ENCODE measurements around the gene SEC31B.
A peak's percentile ranks its signal among the peaks of the same experiment; 100 is the strongest.

Gene SEC31B

GRCh38 chr10:100505164-100505563 is 14.5 kb downstream of the SEC31B start:
- no peaks in the 10 kb centered on the region for H3K27me3 Mint-ChIP-seq (ENCODE audit: low read depth)
- no peak for TF ChIP-seq CTCF (IDR thresholded peaks at IDR 0.05; ENCODE audit: unreplicated experiment in 3 of 3)
- no peak overlapping the region for H3K4me3 Mint-ChIP-seq
- peaks cover 26% of the 10 kb centered on the region for H3K36me3 Mint-ChIP-seq (ENCODE audit: low read depth)
- H3K27ac Mint-ChIP-seq: peak overlapping the region in 1 of 3 experiments; percentile 69
- peaks cover 14% of the 10 kb centered on the region for H3K4me1 Mint-ChIP-seq
- H3K9me3 Mint-ChIP-seq: no peaks in the 10 kb centered on the region

GRCh38 chr10:100504096-100504495 is 15.6 kb downstream of the SEC31B start:
- Mint-ChIP-seq H3K27ac (peak overlapping the region; percentile 34 to 69 (median 46)), H3K36me3 (ENCODE audit: low read depth) (peaks cover 34% of the 10 kb centered on the region), H3K27me3 (ENCODE audit: low read depth) (no peaks in the 10 kb centered on the region), H3K4me3 (no peak overlapping the region), H3K9me3 (no peaks in the 10 kb centered on the region), H3K4me1 (peaks cover 14% of the 10 kb centered on the region)
- TF ChIP-seq CTCF (IDR thresholded peaks at IDR 0.05; ENCODE audit: unreplicated experiment in 3 of 3): no peak

- Mint-ChIP-seq H3K27me3 (ENCODE audit: low read depth) (no peaks in the 10 kb centered on the region), H3K4me3 (no peak overlapping the region), H3K9me3 (no peaks in the 10 kb centered on the region), H3K36me3 (ENCODE audit: low read depth) (peaks cover 36% of the 10 kb centered on the region), H3K27ac (peak overlapping the region in 2 of 3 experiments; percentile 53 to 65), H3K4me1 (peaks cover 14% of the 10 kb centered on the region)
- TF ChIP-seq CTCF (IDR thresholded peaks at IDR 0.05; ENCODE audit: unreplicated experiment in 3 of 3): no peak
These were observed 16.7 kb downstream of the SEC31B start for GRCh38 chr10:100502926-100503494.

- H3K27me3 Mint-ChIP-seq (ENCODE audit: low read depth): no peaks in the 10 kb centered on the region
- H3K4me3 Mint-ChIP-seq: no peak overlapping the region
- H3K9me3 Mint-ChIP-seq: no peaks in the 10 kb centered on the region
- H3K27ac Mint-ChIP-seq: no peak overlapping the region
- TF ChIP-seq CTCF (IDR thresholded peaks at IDR 0.05; ENCODE audit: unreplicated experiment in 3 of 3): no peak
- H3K36me3 Mint-ChIP-seq (ENCODE audit: low read depth): peaks cover 41% of the 10 kb centered on the region
- peaks cover 14% of the 10 kb centered on the region for H3K4me1 Mint-ChIP-seq
These were observed 18.2 kb downstream of the SEC31B start for GRCh38 chr10:100501423-100501822.

GRCh38 chr10:100498059-100498458 is 21.6 kb downstream of the SEC31B start:
- peaks cover 3% of the 10 kb centered on the region for H3K4me1 Mint-ChIP-seq
- H3K36me3 Mint-ChIP-seq (ENCODE audit: low read depth): peaks cover 57% of the 10 kb centered on the region
- H3K4me3 Mint-ChIP-seq: no peak overlapping the region
- no peaks in the 10 kb centered on the region for H3K27me3 Mint-ChIP-seq (ENCODE audit: low read depth)
- no peak overlapping the region for H3K27ac Mint-ChIP-seq
- no peak for TF ChIP-seq CTCF (IDR thresholded peaks at IDR 0.05; ENCODE audit: unreplicated experiment in 3 of 3)
- H3K9me3 Mint-ChIP-seq: no peaks in the 10 kb centered on the region

- Mint-ChIP-seq H3K27me3 (ENCODE audit: low read depth) (no peaks in the 10 kb centered on the region), H3K36me3 (ENCODE audit: low read depth) (peaks cover 47% of the 10 kb centered on the region), H3K4me1 (no peaks in the 10 kb centered on the region), H3K27ac (no peak overlapping the region), H3K9me3 (no peaks in the 10 kb centered on the region), H3K4me3 (no peak overlapping the region)
- no peak for TF ChIP-seq CTCF (IDR thresholded peaks at IDR 0.05; ENCODE audit: unreplicated experiment in 3 of 3)
These were observed 23.1 kb downstream of the SEC31B start for GRCh38 chr10:100496567-100496966.

All from nephron (organoid).